PC-3 (cell line): ENCODE results near the gene OXNAD1. TPM values are rescaled to one million over a fixed set of nuclear protein-coding genes. Genes with fewer than 3 reads are reported as not detected.

Experiments used
- ATAC-seq: fragments of 200-7000 bp; cut with Tn5 transposase; 2 replicates; pipeline ENCODE4 v1.9.1; 2020; ENCODE audit warnings: mild to moderate bottlenecking, moderate library complexity
- BruUV-seq: library from RNA; stranded (reverse); fragments of 400-500 nt; replicated peaks from 2 replicates; lab custom pipeline; 2021; lab: Mats Ljungman, UMichigan
- CTCF ChIA-PET: fragments of 300-600 bp; sonication (Branson Sonifier 250); formaldehyde crosslinking; loops from one replicate; lab custom pipeline; 2022; ENCODE audit warnings: antibody characterized with exemption; lab: Charles Lee
- POLR2A ChIA-PET: fragments of 300-600 bp; sonication (Branson Sonifier 250); formaldehyde crosslinking; loops from one replicate; lab custom pipeline; 2022; ENCODE audit warnings: antibody characterized with exemption; ENCODE audit not compliant: unreplicated experiment; lab: Charles Lee
- DNase-seq: peaks from one replicate; pipeline ENCODE4 v3.0.0-alpha.2; 2015
- H2AFZ ChIP-seq: fragments of 300-600 bp; sonication (generic); 2 replicates; pipeline ENCODE4 v1.6.0; 2016; ENCODE audit warnings: antibody characterized with exemption, low read length
- H3F3A ChIP-seq: fragments of 300-600 bp; sonication (generic); one replicate; pipeline ENCODE4 v1.6.0; 2017; ENCODE audit warnings: antibody characterized with exemption, low read length, control low read depth, mild to moderate bottlenecking; ENCODE audit not compliant: unreplicated experiment
- H3K27ac ChIP-seq: fragments of 300-600 bp; sonication (generic); 2 replicates; pipeline ENCODE4 v1.5.1; 2016; ENCODE audit warnings: mild to moderate bottlenecking, low read length
- H3K27me3 ChIP-seq: fragments of 300-600 bp; sonication (generic); 2 replicates; pipeline ENCODE4 v1.6.1; 2016; ENCODE audit warnings: low read length, mixed read lengths
- H3K36me3 ChIP-seq: fragments of 300-600 bp; sonication (generic); 2 replicates; pipeline ENCODE4 v1.6.1; 2016; ENCODE audit warnings: low read depth, mixed run types, low read length, mixed read lengths
- H3K4me1 ChIP-seq: fragments of 300-600 bp; sonication (generic); 2 replicates; pipeline ENCODE4 v1.5.1; 2016; ENCODE audit warnings: low read length; ENCODE audit not compliant: insufficient read depth
- H3K4me2 ChIP-seq: fragments of 300-600 bp; sonication (generic); 2 replicates; pipeline ENCODE4 v1.6.0; 2016; ENCODE audit warnings: low read length
- H3K4me3 ChIP-seq: fragments of 300-600 bp; sonication (generic); 2 replicates; pipeline ENCODE4 v1.5.1; 2016; ENCODE audit warnings: mild to moderate bottlenecking, low read length, mixed read lengths
- H3K79me2 ChIP-seq: fragments of 300-600 bp; sonication (generic); 2 replicates; pipeline ENCODE4 v1.6.1; 2017; ENCODE audit warnings: low read length, mixed read lengths
- H3K9ac ChIP-seq: fragments of 300-600 bp; sonication (generic); 2 replicates; pipeline ENCODE4 v1.6.0; 2016; ENCODE audit warnings: mild to moderate bottlenecking, low read length
- H3K9me2 ChIP-seq: fragments of 300-600 bp; sonication (generic); replicated peaks from 2 replicates; pipeline ENCODE4 v1.6.1; 2016; ENCODE audit warnings: mixed run types, low read length, mixed read lengths
- H3K9me3 ChIP-seq: fragments of 300-600 bp; sonication (generic); 2 replicates; pipeline ENCODE4 v1.6.1; 2016; ENCODE audit warnings: low read length, mixed read lengths
- H4K20me1 ChIP-seq: fragments of 300-600 bp; sonication (generic); 2 replicates; pipeline ENCODE4 v1.6.1; 2016; ENCODE audit warnings: low read length, mixed read lengths
- CTCF ChIP-seq: fragments of 300-600 bp; sonication (generic); conservative IDR thresholded peaks from 2 replicates; pipeline ENCODE4 v1.5.1; 2017; ENCODE audit warnings: antibody characterized with exemption, low read depth, mild to moderate bottlenecking, low read length
- EZH2 ChIP-seq: fragments of 300-600 bp; sonication (generic); IDR thresholded peaks from one replicate; pipeline ENCODE4 v1.6.1; 2017; ENCODE audit warnings: antibody characterized with exemption, mild to moderate bottlenecking, low read length; ENCODE audit not compliant: unreplicated experiment
- EZH2phosphoT487 ChIP-seq: fragments of 300-600 bp; sonication (generic); IDR thresholded peaks from 2 replicates; pipeline ENCODE4 v1.6.1; 2018; ENCODE audit warnings: mild to moderate bottlenecking, antibody characterized with exemption, low read length, borderline replicate concordance
- intact Hi-C: fragments of 100-400 bp; cut with micrococcal nuclease; formaldehyde crosslinking; loops from 2 replicates; pipeline ENCODE4 v1.9.0; 2023
- total RNA-seq: library from RNA; depleted of rRNA; stranded (reverse); fragments of >200 nt; gene quantifications from 2 replicates; pipeline ENCODE4 v1.2.3, GENCODE V29; 2014

OXNAD1 gene
- total RNA-seq, 1 experiment from 2014 or later = 20.5 TPM

GRCh38 chr3:16290827-16291196 is 25.8 kb downstream of the OXNAD1 start:
- Histone ChIP-seq H4K20me1 (no peaks in the 10 kb centered on the region), H3K4me1 (no peaks in the 10 kb centered on the region), H3K4me2 (no peak overlapping the region), H2AFZ (no peak overlapping the region), H3F3A (no peaks in the 10 kb centered on the region), H3K9me3 (no peaks in the 10 kb centered on the region), H3K9me2 (no peaks in the 10 kb centered on the region), H3K36me3 (peaks cover 27% of the 10 kb centered on the region), H3K9ac (no peak overlapping the region), H3K4me3 (no peak overlapping the region), H3K79me2 (no peaks in the 10 kb centered on the region), H3K27me3 (no peaks in the 10 kb centered on the region), H3K27ac (no peak overlapping the region)
- no peak for ATAC-seq
- TF ChIP-seq EZH2phosphoT487 (no peak), EZH2 (no peak), CTCF (no peak)
- BruUV-seq = no TSS peak
- intact Hi-C loops = loop anchor here (1.0 to 5.0 kb wide), 4 partner anchors 226 to 941 kb away; no protein-coding TSS in a partner anchor
- CTCF ChIA-PET = interaction anchor here (0.5 to 1.5 kb wide), 8 partner anchors 19 to 259 kb away, joined by 3 to 17 read pairs (median 4); no protein-coding TSS in a partner anchor
- POLR2A ChIA-PET = no interaction called here
- no peak for DNase-seq

GRCh38 chr3:16294844-16295243 is 29.8 kb downstream of the OXNAD1 start:
- TF ChIP-seq EZH2phosphoT487 (no peak), CTCF (no peak), EZH2 (no peak)
- no peaks in the 10 kb centered on the region for H3K9me3 ChIP-seq
- no peaks in the 10 kb centered on the region for H4K20me1 ChIP-seq
- H3F3A ChIP-seq = no peaks in the 10 kb centered on the region
- H3K4me3 ChIP-seq = no peak overlapping the region
- POLR2A ChIA-PET = no interaction called here
- H2AFZ ChIP-seq = no peak overlapping the region
- H3K4me1 ChIP-seq = no peaks in the 10 kb centered on the region
- no peak overlapping the region for H3K9ac ChIP-seq
- ATAC-seq (no peak), DNase-seq (no peak)
- H3K79me2 ChIP-seq = no peaks in the 10 kb centered on the region
- BruUV-seq = no TSS peak
- H3K27me3 ChIP-seq = no peaks in the 10 kb centered on the region
- CTCF ChIA-PET = no interaction called here
- H3K36me3 ChIP-seq = peaks cover 34% of the 10 kb centered on the region
- no peak overlapping the region for H3K27ac ChIP-seq
- no peaks in the 10 kb centered on the region for H3K9me2 ChIP-seq
- no peak overlapping the region for H3K4me2 ChIP-seq
- intact Hi-C loops = loop anchor here (5.0 kb wide), 1 partner anchor 937 kb away; no protein-coding TSS in a partner anchor

- Histone ChIP-seq H3K79me2 (no peaks in the 10 kb centered on the region), H3K4me2 (no peak overlapping the region), H2AFZ (no peak overlapping the region), H4K20me1 (no peaks in the 10 kb centered on the region), H3K9ac (no peak overlapping the region), H3K9me2 (no peaks in the 10 kb centered on the region), H3K9me3 (no peaks in the 10 kb centered on the region), H3K27ac (no peak overlapping the region), H3K36me3 (peaks cover 31% of the 10 kb centered on the region), H3K4me1 (no peaks in the 10 kb centered on the region), H3F3A (no peaks in the 10 kb centered on the region), H3K4me3 (no peak overlapping the region), H3K27me3 (no peaks in the 10 kb centered on the region)
- DNase-seq (no peak), ATAC-seq (no peak)
- ChIA-PET CTCF (no interaction called here), POLR2A (interaction anchor here (0.6 kb wide), 1 partner anchor 189 kb away, joined by 8 read pairs; no protein-coding TSS in a partner anchor)
- no peak for TF ChIP-seq EZH2
- no peak for TF ChIP-seq CTCF
- TF ChIP-seq EZH2phosphoT487 = no peak
- intact Hi-C loops = no loop called here
- BruUV-seq = no TSS peak
These were observed 30.4 kb downstream of the OXNAD1 start for GRCh38 chr3:16295298-16295890.
